ENCODE measurements around the gene MOB3B.

DNA sequence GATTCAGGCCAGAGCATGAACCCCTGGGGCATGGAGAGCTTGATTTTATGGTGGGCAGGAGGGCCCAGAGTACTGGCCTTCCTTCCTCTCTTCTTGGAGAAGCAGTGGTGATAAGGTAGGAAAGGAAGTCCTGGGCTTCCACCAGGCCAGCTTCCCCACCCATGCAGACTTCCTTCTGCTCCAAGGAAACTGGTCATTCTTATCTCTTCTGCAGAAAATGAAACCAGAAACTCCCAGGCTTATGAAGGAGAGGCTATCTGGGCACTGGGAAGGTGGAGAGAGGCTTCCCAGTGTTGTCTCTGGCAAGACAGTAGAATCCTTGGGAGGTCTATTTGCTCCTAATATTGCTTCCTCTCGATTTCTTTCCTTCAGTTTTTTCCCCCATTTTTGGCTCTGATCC, 122.1 kb downstream of the MOB3B start:
- TF ChIP-seq, protein P1, sequence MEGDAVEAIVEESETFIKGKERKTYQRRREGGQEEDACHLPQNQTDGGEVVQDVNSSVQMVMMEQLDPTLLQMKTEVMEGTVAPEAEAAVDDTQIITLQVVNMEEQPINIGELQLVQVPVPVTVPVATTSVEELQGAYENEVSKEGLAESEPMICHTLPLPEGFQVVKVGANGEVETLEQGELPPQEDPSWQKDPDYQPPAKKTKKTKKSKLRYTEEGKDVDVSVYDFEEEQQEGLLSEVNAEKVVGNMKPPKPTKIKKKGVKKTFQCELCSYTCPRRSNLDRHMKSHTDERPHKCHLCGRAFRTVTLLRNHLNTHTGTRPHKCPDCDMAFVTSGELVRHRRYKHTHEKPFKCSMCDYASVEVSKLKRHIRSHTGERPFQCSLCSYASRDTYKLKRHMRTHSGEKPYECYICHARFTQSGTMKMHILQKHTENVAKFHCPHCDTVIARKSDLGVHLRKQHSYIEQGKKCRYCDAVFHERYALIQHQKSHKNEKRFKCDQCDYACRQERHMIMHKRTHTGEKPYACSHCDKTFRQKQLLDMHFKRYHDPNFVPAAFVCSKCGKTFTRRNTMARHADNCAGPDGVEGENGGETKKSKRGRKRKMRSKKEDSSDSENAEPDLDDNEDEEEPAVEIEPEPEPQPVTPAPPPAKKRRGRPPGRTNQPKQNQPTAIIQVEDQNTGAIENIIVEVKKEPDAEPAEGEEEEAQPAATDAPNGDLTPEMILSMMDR (IDR thresholded peaks at IDR 0.05): no peak
- TF ChIP-seq POLR2A (IDR thresholded peaks at IDR 0.05): no peak
